Islet of Langerhans (tissue), 1 donor: ENCODE data around the gene MAP7.

Experiments
- FAIRE-seq: peaks from one replicate; lab custom pipeline; 2011; peaks lifted over from hg19 to GRCh38; lab: Jason Lieb, UNC

The MAP7 gene

DNA sequence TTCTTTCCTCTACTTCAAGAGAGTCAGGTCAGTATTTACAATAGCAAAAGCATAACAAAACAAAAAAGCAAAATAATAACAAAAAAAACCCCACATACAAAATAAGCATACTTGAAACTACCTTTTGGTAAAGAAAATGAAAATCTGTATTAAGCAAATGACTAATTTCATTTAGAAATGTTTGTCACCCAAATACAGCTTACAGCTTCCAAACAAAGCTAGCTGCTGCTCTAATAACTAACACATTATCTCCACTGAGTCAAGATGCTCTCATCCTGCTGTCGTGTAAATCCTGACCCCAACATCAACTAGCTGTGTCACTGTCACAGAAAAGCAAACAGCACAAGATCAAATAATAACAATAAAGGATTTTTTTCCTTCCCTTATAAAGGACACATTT is 21.7 kb downstream of the MAP7 start:
- peak; percentile 43 for FAIRE-seq

DNA sequence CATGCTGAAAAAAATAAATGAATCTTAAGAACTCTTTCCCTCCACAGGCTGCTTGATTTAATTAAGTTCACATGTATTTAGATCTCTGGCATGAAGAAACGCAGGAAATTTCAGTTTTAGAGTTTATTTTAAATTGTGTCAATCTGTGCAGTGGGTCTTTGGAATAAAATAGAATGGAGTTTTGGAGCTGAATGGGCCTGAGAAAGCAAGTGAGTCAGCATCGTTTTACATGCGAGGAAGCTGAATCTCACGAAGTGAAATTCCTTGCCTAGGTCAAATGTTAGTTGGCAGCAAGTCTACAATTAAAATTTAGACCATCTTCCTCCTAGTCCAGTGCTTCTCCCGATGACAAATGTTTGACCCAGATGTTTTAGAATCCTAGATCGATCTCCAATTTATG is 22.4 kb downstream of the MAP7 start:
- no peak for FAIRE-seq

DNA sequence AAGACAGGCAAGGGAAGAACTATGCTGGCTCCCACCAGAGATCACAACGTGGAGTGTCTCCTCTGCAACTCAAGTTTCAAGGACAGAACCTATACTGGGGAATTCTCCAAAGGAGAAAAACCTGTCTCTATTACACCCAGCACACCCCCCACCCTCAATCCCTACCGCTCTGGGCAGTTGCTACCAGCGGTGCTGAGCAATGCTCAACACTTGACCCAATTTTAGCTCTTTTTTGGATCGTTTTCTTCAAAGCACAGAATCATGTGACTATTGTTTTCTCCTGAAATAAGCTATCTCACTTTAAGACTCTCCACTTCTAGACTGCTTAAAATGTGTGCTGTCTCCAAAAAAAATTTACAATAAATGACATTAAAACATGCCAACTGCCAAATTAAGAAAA is 23.3 kb downstream of the MAP7 start:
- no peak for FAIRE-seq

DNA sequence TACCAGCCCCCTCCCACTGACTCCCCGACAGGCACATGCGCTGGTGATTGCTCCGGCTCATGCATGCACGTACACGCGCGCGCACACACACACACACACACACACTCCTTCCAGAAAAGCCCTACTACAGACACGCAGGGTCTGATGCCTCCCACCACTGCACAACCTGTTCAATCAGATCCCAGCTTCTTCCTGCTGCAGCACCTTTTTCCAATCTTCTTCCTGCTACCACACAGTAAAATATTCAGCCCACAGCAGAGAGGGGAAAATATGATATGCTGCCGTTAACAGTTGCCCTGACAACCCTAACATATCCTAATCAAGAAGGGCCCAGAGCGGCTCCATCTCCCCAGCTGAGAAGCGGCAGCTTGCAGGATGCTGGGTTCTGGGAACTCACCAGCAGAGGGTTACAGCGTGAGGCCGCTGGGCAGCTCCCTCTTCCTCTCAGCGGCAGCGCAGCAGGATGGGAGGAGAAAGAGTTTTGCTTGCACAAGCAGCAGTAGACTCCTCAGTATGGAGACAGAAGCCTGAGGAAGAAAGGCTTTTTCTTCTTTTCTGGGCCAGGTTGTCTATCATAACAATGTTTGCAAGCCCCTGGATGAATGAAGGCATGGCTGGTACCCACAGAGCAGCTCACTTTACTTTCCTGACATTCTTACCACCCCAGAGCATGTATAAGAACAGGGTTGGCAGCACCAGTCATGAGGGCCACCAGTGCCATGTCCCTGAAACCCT is 23.9 kb downstream of the MAP7 start:
- FAIRE-seq: peak; percentile 27

DNA sequence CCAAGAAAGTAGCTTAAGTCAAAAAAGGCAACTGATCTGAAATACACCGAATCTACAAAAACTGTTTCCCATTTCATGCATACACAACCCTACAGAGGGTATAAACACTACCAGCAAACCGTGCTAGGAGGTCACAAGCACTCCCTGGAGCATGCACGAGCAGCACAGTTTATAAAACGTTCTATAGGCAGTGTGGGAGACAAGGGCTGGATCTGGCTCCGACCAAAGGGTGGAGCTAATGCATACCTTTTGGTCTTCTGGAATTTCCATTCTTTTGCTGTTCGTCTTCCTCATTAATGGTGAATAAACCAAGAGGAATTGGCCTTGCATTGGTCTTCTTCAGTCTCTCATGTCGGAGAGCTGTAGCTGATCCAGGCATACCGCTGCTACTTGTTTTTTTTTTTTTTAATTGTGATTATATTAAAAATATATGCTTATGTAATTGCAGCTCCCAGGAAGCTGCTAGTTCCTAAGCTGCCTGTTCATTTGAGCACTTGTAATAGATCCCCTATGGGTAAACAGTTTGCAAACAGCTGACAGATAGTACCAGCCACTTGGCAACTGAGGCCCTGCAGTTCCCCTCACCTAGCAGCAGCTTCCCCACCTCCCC is 24.5 kb downstream of the MAP7 start:
- FAIRE-seq: no peak

DNA sequence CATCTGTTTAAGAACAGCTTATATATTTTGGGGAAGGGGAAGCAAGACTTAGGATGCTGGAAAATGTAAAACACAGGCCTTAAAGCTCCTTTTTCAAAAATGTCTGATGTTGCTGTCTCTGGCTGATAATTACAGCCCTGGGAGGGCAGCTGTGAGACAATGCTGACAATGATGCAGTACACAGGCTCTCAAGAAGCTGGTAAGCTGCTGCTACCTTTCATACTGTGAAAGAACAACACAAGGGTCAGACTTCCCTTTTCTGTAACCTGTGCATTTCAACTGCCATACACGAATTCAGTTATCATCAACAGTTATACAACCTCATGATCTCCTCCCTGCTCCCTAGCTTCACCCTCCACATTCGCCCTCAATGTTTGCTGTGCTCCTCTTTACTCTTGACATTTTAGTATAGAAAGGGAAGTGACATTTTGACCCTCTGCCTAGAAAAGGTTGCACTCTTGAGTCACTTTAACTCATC is 25.2 kb downstream of the MAP7 start:
- FAIRE-seq: no peak

DNA sequence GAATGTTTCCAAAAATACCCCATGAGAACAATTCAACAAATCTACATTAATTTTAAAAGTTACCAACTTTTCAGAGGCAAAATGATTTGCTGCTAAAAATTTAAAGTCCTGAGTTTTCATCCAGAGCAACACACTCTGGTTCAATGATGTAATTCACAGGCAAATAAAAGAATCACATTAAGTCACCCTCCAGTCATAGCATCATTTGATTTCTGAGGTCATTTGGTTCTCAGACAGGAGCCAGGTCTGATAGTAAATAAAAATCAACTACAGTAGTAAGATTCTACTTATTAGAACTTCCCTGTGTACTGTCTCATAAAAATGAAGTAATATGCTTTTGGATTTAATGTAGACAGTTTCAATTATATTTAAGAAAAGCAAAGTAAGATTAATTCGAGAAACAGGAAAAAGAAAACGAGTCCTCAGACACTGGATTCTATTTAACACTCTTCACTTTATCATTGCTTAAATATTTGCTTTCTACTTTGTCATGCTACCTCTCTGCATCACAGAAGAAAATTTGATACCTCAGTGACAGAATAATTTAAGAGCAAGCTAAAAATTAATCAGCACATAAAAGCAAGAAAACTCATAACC is 25.8 kb downstream of the MAP7 start:
- peak; percentile 95 for FAIRE-seq

DNA sequence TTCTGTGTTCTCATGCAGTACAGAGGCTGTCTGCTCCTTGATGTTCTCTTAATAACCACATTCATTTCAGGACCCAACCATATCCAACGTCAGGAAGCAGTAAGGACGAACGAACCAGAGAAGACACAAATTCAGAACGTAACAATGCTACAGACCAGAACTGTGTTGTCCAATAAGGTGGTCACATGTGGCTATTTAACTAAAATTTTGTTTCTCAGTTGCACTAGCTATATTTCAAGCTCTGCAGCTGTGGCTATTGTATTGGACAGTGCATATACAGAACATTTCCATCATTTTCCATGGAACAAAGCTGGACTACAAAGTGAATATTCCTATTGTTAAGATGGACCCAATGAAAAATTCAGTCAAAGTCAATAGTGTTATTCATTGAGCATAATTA is 27.0 kb downstream of the MAP7 start:
- FAIRE-seq: no peak

DNA sequence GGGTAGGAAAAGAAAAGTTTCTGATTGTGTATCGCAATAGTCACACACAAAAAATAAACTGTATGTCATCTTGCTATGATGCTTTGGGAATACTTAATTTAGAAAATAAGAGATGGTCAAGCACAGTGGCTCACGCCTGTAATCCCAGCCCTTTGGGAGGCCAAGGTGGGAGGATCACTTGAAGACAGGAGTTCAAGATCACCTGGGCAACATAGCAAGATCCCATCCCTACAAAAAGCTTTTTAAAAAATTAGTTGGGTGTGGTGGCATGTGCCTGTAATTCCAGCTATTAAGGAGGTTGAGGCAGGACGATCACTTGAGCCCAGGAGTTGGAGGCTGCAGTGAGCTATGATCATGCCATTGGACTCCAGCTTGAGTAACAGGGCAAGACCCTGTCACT is 27.6 kb downstream of the MAP7 start:
- FAIRE-seq: no peak

DNA sequence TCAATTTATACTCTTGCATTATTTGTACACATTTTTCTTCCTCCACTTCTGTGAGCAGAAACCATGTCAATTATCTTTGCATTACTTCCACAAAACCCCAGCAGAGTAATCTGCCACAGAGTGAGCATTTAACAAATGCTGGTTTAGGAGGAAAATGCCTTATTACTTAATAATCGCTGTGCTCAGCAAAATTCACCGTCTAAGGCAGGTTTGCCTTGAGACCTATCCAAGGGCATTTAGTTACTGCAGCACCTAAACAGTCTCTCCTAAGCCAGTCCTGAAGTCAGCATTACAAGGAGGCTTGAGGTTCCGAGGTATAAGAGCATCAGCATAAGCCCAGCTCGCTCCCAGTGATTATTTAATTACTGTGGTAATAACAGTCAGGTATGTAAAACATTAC is 28.3 kb downstream of the MAP7 start:
- FAIRE-seq: no peak

DNA sequence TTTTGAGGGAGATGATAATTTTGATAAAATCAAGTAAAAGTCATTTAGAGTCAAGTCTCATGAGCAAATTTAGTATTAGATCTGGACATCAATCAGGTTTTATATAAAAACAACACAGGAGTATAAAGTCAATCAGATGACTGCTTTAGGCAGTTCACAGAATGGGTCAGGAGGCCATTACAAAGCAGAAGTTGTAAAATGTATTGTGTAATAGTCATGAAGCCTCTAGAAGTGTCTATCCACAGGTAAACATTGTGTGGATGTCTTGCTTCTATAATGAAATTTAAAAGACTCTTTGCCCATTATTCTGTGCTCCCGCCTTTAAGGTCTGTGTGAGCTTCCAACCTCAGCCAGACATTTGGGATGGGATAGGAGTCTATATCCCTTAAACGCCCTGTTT is 28.8 kb downstream of the MAP7 start:
- peak; percentile 47 for FAIRE-seq

DNA sequence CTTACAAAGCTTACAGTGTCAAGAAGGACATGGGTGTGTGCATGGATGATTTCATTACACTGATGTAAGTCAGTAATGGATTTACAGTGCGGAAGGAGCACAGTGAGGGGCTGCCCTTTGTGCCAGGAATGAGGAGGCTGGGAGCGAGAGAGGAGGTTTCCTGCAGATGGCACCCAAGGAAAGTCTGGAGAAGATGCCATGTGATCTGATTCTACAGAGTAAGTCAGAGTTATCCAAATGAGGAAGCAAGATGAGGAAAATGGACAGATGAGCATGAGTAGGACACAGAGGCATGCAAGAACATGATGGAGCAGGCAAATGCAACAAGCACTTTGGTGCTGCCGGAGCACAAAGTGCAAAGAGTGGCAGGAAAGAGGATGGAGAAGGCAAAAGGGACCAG is 29.7 kb downstream of the MAP7 start:
- no peak for FAIRE-seq

DNA sequence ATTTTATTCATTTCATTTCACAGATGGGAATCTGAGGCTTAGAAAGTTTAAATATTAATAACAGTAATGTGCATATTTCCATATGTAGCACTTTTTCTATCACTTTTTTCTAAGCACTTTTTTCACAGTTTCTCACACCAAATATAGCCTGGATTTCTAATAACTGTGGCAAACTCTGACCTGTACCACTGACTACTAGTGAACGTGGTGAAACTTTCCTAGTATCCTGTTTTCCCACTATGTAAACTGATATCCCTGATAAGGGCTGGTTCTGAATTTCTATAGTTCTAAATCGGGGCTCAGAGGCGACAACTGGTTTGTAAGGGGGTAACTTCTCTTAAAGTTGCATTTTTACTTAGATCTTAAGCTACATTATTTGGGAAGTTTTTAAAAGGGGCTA is 32.6 kb downstream of the MAP7 start:
- no peak for FAIRE-seq

DNA sequence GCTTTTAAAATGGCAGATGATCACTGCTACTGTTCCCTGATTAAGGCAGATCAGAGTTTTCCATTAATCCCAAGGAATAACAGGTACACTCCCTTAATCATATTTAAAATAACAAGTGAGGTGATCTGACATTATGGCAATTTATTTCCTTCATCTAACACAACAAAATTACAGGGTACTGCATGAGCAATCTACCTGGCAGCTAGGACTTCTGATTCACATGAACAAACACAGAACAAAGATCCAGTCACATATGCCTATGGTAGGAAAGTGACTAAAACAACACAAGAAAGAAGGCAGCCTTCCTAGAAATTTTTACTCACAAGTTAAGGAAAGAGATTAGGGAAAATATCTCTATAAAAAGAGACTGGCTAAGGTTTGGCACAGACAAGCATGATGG is 33.2 kb downstream of the MAP7 start:
- FAIRE-seq: peak; percentile 62

DNA sequence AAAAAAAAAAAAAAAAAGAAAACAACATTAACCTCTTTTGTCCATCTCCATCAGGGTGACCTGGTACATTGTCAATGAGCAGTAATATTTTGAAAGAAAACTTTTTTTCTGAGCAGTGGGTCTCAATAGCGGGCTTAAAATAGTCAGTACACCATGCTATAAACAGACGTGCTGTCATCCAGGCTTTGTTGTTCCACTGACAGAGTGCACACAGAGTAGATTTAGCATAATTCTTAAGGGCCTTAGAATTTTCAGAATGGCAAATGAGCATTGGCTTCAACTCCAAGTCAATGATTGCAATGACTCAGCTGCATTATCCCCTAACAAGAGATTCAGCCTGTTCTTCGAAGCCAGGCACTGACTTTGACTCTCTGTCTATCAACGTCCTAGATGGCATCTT is 35.6 kb downstream of the MAP7 start:
- FAIRE-seq: no peak

DNA sequence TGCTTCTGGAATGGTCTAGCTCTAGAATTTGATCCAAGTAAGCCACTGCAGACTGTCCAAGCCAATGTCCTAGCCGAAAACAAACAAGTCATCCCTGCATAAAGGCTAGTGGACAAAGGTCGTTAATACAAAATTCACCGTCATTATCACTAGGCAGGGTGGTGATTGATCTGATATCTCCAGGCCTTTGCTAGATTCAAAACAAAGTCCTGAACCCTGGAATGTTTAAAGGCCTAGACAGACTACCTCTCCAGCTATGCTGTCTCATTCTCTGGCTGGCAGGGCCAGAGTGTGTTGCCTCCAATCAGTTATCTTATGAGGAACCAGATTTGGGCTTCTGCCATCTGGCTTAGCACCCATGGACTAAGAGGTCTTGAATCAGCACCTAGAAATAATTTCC is 38.3 kb downstream of the MAP7 start:
- FAIRE-seq: no peak

DNA sequence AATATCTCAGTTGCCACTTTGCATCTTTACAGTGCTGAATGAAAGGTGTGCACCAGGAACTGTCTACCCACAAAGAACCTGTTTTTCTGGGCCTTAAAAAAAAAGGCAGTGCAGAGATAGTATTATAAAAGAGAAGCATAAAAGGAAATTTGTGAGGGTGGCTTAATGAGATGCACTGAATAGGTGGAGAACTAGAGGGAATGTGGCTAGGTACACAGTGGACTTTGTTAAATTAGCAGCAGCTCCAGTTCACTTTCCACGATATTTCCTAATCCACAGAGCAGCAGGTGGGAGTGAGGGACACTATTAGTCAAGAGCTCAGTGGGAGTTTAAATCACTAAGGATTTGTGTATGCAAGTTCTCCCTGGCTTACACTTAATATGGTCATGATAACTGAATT is 38.8 kb downstream of the MAP7 start:
- FAIRE-seq: no peak

DNA sequence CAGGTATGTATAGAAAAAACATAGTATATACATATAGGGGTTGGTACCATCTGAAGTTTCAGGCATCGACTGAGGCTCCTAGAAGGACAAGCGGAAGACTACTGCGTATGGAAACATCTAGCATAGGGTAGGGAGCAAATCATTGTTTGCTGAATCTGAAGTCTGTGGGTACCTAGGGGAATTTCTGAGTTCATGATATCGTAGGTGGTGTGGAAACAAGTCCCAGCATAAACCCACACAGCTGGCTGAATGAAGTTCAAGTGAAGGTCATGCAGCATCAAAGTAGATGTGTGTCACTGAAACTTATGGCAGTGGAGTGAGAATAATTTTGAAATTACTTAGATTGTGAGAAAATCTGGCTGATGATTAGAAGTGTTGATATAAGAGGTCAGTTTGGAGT is 39.4 kb downstream of the MAP7 start:
- FAIRE-seq: no peak

DNA sequence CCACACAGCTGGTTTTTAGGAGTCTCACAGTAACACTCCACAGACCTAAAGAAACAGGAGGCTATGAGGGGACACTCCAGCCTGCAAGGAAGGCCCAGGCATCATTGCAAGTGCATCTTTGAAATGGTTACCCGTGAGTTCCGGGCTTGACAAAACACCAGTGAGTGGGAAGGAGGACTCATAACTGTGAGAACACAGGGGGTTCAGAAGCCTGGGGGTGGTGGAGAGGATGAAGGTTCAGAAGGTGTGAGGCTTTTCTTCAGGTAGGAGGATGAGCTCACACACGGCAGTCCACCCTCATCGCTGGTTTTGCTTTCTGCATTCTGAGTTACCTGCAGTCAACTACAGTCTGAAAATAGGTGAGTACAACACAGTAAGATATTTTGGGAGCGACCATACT is 39.9 kb downstream of the MAP7 start:
- no peak for FAIRE-seq

DNA sequence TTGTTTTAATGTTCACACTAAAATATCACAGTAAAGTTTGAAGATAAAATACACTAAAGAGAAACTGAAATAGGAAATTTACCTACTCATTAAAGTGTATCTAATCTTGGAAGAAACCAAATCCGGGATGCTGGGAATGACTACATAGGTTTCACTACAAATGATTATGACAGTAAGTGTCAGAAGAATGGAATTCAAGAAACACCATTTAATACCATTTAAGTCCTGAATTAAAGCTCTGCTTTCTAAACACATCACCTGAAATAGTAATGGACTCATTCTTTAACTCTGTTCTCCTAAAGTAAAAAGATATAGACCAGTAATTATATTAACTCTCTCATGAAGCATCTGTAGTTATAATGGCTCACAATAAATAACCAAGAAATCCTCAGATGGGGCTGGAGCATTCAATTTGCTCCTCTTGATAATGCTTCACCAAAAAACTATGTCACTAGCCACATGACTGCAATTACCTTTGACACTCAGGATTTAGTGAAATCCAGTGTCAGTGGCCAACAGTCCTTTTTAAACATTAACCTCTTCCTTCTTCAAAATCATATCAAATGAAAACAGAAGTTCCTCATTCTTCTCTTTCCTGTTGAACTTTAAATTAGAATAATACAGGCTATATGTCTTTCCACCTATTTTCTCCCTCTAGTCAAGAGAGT is 41.4 kb downstream of the MAP7 start:
- no peak for FAIRE-seq

DNA sequence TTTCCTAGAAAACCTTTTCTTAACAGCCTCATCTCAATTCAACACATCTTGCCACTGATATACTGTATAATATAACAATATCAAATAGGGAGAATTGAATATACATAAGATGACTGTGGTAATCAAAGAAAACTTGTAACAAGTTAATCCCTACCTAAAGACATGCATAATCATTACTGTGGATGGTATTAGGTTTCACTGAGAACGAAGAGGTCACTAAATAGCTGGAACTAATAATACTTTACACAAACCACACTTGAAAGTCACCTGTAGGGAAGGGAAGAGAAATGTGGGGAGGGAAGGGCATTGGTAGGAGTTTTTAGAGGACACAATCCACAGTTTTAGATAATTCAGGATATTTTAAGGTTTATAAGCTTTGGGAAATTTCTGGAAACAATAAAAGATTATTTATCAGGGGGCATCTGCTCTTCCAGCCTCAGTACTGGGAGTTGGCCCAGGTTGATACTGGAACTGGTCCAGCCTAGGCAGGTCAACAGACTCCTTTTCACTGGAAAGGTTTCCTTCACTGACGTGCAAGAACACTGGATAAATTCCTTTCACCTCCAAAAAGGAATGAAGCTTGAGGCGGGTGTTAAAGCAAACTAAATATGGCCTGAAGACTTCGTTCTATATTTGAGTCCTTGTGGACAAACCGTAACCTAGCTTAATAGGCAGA is 44.0 kb downstream of the MAP7 start:
- FAIRE-seq: peak; percentile 24

DNA sequence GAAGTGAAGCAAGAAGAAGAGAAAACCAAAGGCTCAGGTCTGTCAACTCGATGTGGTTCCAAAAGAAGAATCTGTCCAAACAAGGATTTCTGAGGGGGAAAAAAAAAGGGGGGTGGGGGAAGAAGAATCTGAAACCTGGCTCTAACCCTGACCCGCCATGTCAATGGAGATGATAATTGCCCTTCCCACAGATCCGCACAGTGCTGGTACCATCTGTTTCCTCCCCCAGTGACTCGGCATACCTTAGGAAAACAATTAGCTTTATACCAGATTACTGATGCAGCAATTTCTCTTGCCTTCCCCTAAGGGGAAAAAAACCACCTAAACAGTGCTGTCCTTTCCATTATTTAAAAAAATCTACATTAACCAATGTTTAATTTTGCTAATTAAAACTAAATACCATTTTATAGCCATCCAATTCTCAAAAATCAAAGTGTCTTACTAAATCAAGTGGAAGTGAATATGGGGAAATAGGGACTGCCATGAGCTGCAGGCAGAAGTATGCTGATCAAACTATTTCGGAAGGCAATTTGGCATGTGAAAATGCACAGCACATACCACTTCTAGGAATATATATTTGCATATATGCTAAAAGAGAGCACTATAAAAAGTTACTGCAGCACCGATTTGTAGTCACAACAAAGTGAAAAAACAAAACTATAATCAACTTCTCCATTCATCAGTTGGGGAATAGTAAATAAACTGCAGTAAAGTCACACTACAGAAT is 46.8 kb downstream of the MAP7 start:
- peak; percentile 43 for FAIRE-seq
